ENCODE data around the gene YTHDF1.

The YTHDF1 gene

DNA sequence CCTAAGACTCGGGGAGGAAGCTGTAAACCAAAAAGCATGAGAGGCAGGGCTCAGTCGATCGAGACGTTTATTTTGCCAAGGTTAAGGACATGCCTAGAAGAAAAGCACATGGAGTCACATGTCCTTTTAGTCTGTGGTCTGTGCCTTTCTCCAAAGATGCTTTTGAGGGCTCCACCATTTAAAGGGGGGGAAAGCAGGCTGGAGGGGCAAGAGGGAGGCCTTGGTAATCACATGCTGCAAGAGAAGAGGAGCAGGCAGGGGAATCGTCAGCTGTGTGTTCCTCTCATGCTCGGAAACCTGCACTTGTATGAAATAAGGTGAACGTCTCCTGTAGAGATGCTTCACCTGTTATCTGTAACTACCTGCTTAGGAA, 9.1 kb upstream of the YTHDF1 start:
- TF ChIP-seq CTCF (conservative IDR thresholded peaks at IDR 0.05; ENCODE audit: low read depth, low read length) = no peak
- Histone ChIP-seq H3K36me3 (ENCODE audit: insufficient read depth) (no peaks in the 10 kb centered on the region), H4K20me1 (ENCODE audit: insufficient read depth) (no peaks in the 10 kb centered on the region), H3K9ac (no peak overlapping the region), H3K4me1 (ENCODE audit: low read depth, poor library complexity, severe bottlenecking) (peaks cover 3% of the 10 kb centered on the region), H3K4me3 (IDR thresholded peaks at IDR 0.05; ENCODE audit: insufficient read depth, low read depth, low read length) (no peak overlapping the region), H3K27ac (no peak overlapping the region), H3K79me2 (ENCODE audit: insufficient read depth, low read depth) (no peaks in the 10 kb centered on the region), H3K27me3 (ENCODE audit: insufficient read depth, low read depth) (peaks cover 93% of the 10 kb centered on the region), H3K4me2 (no peak overlapping the region), H2AFZ (ENCODE audit: low read depth) (no peak overlapping the region)

- Histone ChIP-seq H3K27me3 (ENCODE audit: insufficient read depth, low read depth) (peaks cover 93% of the 10 kb centered on the region), H3K4me1 (ENCODE audit: low read depth, poor library complexity, severe bottlenecking) (peaks cover 3% of the 10 kb centered on the region), H2AFZ (ENCODE audit: low read depth) (no peak overlapping the region), H3K79me2 (ENCODE audit: insufficient read depth, low read depth) (no peaks in the 10 kb centered on the region), H3K36me3 (ENCODE audit: insufficient read depth) (no peaks in the 10 kb centered on the region), H3K4me2 (no peak overlapping the region), H4K20me1 (ENCODE audit: insufficient read depth) (no peaks in the 10 kb centered on the region), H3K27ac (no peak overlapping the region), H3K4me3 (IDR thresholded peaks at IDR 0.05; ENCODE audit: insufficient read depth, low read depth, low read length) (no peak overlapping the region), H3K9ac (no peak overlapping the region)
- no peak for TF ChIP-seq CTCF (conservative IDR thresholded peaks at IDR 0.05; ENCODE audit: low read depth, low read length)
Observed at GRCh38 chr20:63224412-63225081, 8.6 kb upstream of the YTHDF1 start.

GRCh38 chr20:63223826-63224207, 7.9 kb upstream of the YTHDF1 start:
- H3K36me3 ChIP-seq (ENCODE audit: insufficient read depth) = no peaks in the 10 kb centered on the region
- TF ChIP-seq CTCF (conservative IDR thresholded peaks at IDR 0.05; ENCODE audit: low read depth, low read length) = no peak
- H3K4me2 ChIP-seq = no peak overlapping the region
- H4K20me1 ChIP-seq (ENCODE audit: insufficient read depth) = no peaks in the 10 kb centered on the region
- H3K4me1 ChIP-seq (ENCODE audit: low read depth, poor library complexity, severe bottlenecking) = peaks cover 3% of the 10 kb centered on the region
- H3K79me2 ChIP-seq (ENCODE audit: insufficient read depth, low read depth) = no peaks in the 10 kb centered on the region
- no peak overlapping the region for H2AFZ ChIP-seq (ENCODE audit: low read depth)
- peaks cover 91% of the 10 kb centered on the region for H3K27me3 ChIP-seq (ENCODE audit: insufficient read depth, low read depth)
- no peak overlapping the region for H3K4me3 ChIP-seq (IDR thresholded peaks at IDR 0.05; ENCODE audit: insufficient read depth, low read depth, low read length)
- H3K9ac ChIP-seq = no peak overlapping the region
- no peak overlapping the region for H3K27ac ChIP-seq

GRCh38 chr20:63223121-63223825, 7.3 kb upstream of the YTHDF1 start:
- Histone ChIP-seq H2AFZ (ENCODE audit: low read depth) (no peak overlapping the region), H3K27ac (no peak overlapping the region)

More at GRCh38 chr20:63223121-63223825, 7.3 kb upstream of the YTHDF1 start:
- Histone ChIP-seq H3K9ac (no peak overlapping the region), H3K4me3 (IDR thresholded peaks at IDR 0.05; ENCODE audit: insufficient read depth, low read depth, low read length) (no peak overlapping the region), H4K20me1 (ENCODE audit: insufficient read depth) (no peaks in the 10 kb centered on the region), H3K36me3 (ENCODE audit: insufficient read depth) (no peaks in the 10 kb centered on the region), H3K4me1 (ENCODE audit: low read depth, poor library complexity, severe bottlenecking) (peaks cover 3% of the 10 kb centered on the region), H3K27me3 (ENCODE audit: insufficient read depth, low read depth) (peaks cover 90% of the 10 kb centered on the region), H3K4me2 (no peak overlapping the region), H3K79me2 (ENCODE audit: insufficient read depth, low read depth) (no peaks in the 10 kb centered on the region)
- peak; percentile 93 for TF ChIP-seq CTCF (conservative IDR thresholded peaks at IDR 0.05; ENCODE audit: low read depth, low read length)
